Measurements from ENCODE around the gene CLDN4. TPM values are rescaled to one million over a fixed set of nuclear protein-coding genes. Genes with fewer than 3 reads are reported as not detected.

CLDN4 gene
- 3.2 to 7.0 TPM (median 4.9 TPM) in 5 replicates for total RNA-seq (2022; extraction: Qiagen RNA extraction; ENCODE audit: low read depth)

GRCh38 chr7:73830681-73831583, at the start of gene CLDN4:
Gene CLDN4, plus strand, starts transcription at chr7:73830996. Its CDS starts 206 bp downstream, at chr7:73831202.

GRCh38 chr7:73842067-73842976, 11.5 kb downstream of the CLDN4 start, which contains the start of gene METTL27:
Gene METTL27, minus strand, starts transcription at chr7:73842516. Its CDS starts 376 bp downstream, at chr7:73842140.

GRCh38 chr7:73860859-73861258, 30.1 kb downstream of the CLDN4 start, which contains the start of gene TMEM270:
Gene TMEM270, plus strand, starts transcription at chr7:73861159. Its CDS starts 36 bp downstream, at chr7:73861195.

Other genes starting within 250 kb of the CLDN4 start
- 0.78 to 1.7 TPM (median 1.4 TPM) in 5 replicates for gene MLXIPL, start 206.5 kb upstream of the CLDN4 start, total RNA-seq (2022; extraction: Qiagen RNA extraction; ENCODE audit: low read depth)
- gene VPS37D, start 163.2 kb upstream of the CLDN4 start, total RNA-seq (2022; extraction: Qiagen RNA extraction; ENCODE audit: low read depth): 2.2 to 5.4 TPM (median 4.5 TPM) in 5 replicates
- gene DNAJC30, start 147.5 kb upstream of the CLDN4 start, total RNA-seq (2022; extraction: Qiagen RNA extraction; ENCODE audit: low read depth): 7.7 to 10.7 TPM (median 9.2 TPM) in 5 replicates
- 122 to 159 TPM (median 137 TPM) in 5 replicates for gene BUD23, start 147.4 kb upstream of the CLDN4 start, total RNA-seq (2022; extraction: Qiagen RNA extraction; ENCODE audit: low read depth)
- gene STX1A, start 111.3 kb upstream of the CLDN4 start, total RNA-seq (2022; extraction: Qiagen RNA extraction; ENCODE audit: low read depth): 74.5 to 85.6 TPM (median 84.1 TPM) in 5 replicates
- gene ABHD11, start 92.2 kb upstream of the CLDN4 start, total RNA-seq (2022; extraction: Qiagen RNA extraction; ENCODE audit: low read depth): 18.8 to 26.8 TPM (median 25.0 TPM) in 5 replicates
- gene CLDN3, start 60.7 kb upstream of the CLDN4 start, total RNA-seq (2022; extraction: Qiagen RNA extraction; ENCODE audit: low read depth): 1.4 to 3.8 TPM (median 3.1 TPM) in 5 replicates
- 6.2 to 10.7 TPM (median 10.3 TPM) in 5 replicates for gene METTL27, start 11.5 kb downstream of the CLDN4 start, total RNA-seq (2022; extraction: Qiagen RNA extraction; ENCODE audit: low read depth)
- gene TMEM270, start 30.2 kb downstream of the CLDN4 start, total RNA-seq (2022; extraction: Qiagen RNA extraction; ENCODE audit: low read depth): 0.17 to 0.23 TPM (median 0.20 TPM) in 3 of 5 replicates, not detected in the others
- 0.07 to 0.13 TPM (median 0.09 TPM) in 4 of 5 replicates, not detected in the other for gene ELN, start 197.2 kb downstream of the CLDN4 start, total RNA-seq (2022; extraction: Qiagen RNA extraction; ENCODE audit: low read depth)